ENCODE results near the gene CCNL2.
"Not testable (repeated sequence)": the region's sequence is repeated elsewhere in the genome, so short reads cannot be mapped to it uniquely, and the experiment has no call there.

Gene CCNL2

GRCh38 chr1:1432274-1432950 lies 33.3 kb upstream of the CCNL2 start:
- no peak for DNase-seq

- no peak for DNase-seq
These were observed 32.7 kb upstream of the CCNL2 start for GRCh38 chr1:1431845-1432273.

DNA sequence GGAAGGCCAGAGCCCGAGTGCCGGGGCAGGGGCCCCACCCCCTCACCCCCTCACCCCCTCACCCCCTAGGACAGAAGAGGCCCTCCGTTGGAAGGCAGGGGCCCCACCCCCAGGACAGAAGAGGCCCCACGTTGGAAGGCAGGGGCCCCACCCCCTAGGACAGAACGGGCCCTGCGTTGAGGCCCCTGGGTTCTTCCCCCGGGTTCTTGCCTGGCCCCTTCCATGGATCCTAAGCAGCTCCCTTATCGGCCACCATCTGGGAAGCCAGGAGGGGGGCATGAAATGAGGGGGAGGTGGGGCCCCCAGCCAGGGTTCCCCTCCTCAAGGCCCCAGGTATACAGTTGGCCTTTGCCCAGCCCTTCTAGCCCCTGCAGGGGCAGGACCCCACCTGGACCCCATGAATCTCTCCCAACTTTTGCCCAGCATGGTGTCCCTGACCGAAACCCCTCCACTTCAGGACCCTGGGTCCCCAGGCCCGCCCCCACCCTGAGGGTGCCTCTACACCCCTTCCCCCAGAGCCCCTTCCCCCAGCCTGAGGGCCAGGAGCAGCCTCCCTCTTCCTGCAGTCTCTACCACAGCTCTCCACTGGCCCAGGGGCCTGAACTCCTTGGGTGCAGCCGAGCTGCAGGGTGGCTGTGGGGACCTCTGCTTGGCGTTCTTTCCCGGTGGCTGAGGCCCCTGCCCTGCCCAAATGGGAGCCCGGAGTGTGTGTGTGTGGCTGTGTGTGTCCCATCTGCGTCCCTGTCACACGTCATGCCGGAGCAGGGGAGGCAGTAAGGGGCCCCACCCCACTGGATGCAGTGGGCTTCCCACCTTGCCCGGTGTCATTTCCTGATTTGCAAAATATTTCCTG lies 32.1 kb upstream of the CCNL2 start:
- DNase-seq = no peak

GRCh38 chr1:1430114-1430982 lies 31.2 kb upstream of the CCNL2 start:
- no peak for DNase-seq

DNA sequence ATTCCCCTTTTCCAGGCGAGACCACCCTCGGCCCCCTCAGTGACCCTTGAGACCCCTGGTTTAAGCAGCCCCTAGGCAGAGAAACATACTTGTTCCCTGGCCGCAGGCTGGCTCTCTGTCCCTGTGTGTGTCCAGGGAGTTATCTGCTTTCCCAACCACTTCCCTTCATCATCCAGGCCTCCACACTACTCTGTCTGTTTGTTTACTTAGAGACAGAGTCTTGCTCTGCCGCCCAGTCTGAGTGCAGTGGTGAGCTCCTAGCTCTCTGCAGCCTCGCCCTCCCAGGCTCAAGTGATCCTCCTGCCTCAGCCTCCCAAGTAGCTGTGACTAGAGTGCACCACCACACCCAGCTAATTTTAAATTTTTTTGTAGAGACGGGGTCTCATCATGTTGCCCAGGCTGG lies 30.5 kb upstream of the CCNL2 start:
- DNase-seq = no peak

DNA sequence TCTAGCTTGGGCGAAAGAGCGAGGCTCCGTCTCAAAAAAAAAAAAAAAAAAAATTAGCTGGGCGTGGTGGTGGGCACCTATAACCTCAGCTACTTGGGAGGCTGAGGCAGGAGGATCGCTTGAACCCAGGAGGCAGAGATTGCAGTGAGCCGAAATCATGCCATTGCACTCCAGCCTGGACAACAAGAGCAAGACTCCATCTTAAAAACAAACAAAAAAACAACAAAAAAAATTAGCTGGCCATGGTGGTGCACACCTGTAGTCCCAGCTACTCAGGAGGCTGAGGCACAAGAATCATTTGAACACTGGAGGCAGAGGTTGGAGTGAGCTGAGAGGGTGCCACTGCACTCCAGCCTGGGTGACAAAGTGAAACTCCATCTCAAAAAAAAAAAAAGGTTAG lies 29.8 kb upstream of the CCNL2 start:
- DNase-seq = not testable (repeated sequence)

- no peak for DNase-seq
These were observed 29.0 kb upstream of the CCNL2 start for GRCh38 chr1:1428174-1428573.

DNA sequence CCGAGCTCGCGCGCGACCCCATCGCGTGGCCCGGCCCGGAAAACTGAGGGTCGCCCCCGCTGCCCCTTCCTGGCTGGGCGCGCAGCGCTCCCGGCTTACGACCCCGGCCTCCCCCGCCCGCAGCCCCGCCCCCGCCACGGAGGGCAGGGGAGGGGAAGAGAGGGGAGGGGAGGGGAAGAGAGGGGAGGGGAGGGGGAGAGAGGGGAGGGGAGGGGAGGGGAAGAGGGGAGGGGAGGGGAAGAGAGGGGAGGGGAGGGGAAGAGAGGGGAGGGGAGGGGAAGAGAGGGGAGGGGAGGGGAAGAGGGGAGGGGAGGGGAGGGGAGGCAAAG lies 28.6 kb upstream of the CCNL2 start:
- DNase-seq = no peak

- no peak for DNase-seq
These were observed 28.1 kb upstream of the CCNL2 start for GRCh38 chr1:1427106-1427819.

DNA sequence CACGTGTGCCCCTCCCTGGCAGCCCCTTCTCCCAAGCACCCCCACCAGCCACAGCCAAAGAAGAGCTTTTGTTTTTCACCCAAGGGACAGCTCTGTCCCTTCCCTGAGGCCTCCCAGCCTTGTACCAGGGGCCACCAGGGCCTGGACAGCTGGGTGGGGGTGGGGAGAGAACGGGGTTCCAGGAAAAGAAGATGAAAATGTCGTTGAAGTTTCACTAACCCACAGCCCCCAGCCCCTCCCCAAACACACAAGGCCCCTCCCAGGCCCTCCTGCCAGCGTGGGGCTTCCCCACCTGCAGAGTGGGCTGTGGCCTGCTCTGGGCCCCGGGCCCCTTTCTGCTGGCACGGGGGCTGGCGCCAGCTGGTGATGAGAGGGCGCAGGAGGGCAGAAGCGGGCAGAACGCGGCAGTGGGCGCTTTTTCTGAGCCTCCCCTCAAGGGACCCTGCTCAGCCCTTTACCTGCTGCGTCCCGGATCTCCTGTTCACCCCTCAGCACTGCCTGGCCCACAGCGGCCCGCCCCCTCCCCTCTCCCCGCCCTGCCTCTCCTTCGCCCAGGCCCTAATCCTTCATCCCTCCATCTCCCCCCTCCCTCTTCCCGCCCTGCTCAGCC lies 27.5 kb upstream of the CCNL2 start:
- DNase-seq = no peak

DNA sequence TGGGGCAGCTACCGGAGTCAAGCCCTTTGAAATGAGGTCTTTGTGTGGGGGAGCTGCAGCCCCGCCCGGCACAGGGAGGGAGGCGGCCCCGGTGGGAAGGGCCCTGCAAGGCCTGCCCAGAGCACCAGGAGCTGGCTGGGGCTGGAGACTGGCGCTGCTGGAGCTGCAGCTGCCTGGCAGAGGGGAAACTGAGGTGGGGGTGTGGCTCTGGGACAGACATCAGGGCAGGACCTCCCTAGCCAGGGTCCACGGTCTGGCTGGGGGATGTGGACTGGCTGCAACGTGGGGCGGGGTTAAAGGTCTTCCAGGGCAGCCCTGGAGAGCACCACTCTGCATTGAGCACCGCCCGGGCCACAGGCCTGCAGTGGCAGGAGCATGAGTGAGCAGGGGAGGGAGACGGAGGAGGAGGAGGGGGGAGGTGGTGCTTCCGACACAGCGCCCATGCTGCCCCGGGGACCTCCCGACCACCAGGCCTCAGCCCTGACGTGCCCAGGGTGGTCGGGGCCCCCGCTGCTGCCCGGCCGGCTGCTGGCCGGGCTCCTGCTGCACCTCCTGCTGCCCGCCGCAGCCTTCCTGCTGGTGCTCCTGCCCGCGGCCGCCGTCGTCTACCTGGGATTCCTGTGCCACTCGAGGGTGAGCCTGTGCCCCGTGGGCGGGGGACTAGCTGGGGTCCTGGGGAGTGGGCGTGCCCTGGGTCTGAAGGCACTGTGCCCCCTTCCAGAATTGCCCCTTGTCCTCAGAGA lies 26.8 kb upstream of the CCNL2 start:
- no peak for DNase-seq

- DNase-seq = no peak
These were observed 26.3 kb upstream of the CCNL2 start for GRCh38 chr1:1425426-1425752.

DNA sequence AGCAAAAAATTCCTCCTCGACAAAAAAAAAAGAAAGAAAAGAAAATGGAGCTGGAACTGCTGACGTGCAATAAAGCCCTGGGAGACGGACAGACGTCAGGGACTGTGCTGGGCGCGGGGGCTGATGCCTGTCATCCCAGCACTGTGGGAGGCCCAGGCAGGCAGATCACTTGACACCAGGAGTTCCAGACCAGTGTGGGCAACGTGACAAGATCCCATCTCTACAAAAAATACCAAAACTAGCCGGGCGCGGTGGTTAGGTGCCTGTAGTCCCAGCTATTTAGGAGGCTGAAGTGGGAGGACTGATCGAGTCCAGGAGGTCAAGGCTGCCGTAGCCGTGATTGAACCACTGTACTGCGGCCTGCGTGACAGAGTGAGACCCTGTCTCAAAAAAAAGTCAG lies 25.6 kb upstream of the CCNL2 start:
- DNase-seq = no peak

DNA sequence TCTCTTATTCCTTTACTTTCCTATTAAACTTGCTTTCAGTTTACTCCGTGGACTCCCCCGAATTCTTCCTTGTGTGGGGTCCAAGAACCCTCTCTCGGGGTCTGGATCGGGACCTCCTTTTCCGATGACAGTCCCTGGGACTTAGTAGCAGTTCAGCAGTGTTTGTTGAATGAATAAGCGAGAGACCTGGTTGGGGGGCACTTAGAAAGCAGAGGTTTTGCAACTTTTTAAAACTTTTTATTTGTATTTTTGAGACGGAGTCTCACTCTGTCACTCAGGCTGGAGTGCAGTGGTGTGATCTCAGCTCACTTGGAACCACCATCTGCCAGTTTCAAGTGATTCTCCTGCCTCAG lies 24.1 kb upstream of the CCNL2 start:
- DNase-seq = no peak

GRCh38 chr1:1422465-1423244 lies 23.5 kb upstream of the CCNL2 start:
- DNase-seq = no peak

DNA sequence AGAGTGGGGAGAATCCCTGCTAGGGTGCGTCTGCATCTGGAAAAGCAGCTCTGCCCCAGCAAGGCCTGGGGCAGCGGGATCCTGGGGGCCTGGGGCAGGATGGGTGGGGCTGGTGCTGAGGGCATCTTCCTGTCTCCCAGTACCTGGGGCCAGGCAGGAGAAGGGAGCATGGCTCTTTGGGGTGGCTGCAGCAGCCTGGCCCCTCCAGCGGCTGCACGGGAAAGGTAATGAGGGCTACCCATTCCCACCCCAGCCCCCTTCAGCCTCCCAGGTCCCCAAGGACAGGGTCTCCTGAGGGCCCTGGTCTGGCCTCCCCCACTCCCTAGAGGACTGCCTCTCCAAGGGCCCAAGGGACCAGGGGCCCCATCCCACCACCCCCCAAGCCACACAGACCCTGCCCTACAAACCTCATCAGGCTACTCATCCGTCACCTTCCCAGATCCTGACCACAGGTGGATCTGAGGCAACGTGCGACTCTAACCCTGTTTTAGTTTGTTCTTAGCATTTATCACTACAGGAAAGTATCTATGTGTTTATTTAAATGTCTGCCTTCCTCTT lies 22.9 kb upstream of the CCNL2 start:
- DNase-seq = no peak

DNA sequence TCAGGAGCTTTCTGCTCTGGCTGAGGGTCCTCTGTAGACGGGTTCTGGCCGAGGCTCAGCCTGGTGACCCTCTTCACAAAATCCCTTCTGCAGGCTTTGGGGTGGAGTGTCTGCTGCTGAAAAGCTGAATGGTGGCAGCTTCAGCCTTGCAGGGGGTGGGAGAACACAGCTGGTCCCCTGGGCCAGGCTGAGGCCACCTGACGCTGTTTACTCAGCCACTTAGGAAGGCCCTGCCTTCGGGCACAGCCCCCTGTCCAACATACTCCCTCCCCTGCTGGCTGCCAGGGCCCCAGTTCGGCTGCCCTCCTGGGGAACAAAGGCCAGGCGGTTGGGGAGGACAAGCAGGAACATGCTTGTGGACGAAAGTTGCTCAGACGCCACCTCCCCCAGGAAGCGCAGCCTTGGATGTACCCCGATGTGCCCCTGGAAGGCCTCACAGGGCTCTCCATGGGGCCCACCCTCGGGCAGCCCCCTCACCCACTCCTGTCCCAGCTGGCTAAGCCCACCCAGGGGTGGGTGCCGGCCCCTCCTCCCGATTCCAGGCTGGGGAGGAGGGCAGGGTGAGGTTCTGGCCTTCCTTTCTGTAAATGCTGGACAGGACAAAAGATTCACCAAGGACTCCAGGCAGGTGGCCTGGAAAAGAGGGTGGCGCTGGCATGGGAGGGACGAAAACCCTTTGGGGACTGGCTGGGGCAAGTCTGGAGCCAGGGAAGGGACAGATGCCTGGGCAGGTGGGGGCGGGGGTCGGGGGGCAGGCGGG lies 22.2 kb upstream of the CCNL2 start, which contains the start of gene ANKRD65:
Gene ANKRD65 (minus strand): TSS at position 130 of the 760 bp plus-strand sequence. CDS start 271 bp downstream, outside the sequence.
- no peak for DNase-seq

DNA sequence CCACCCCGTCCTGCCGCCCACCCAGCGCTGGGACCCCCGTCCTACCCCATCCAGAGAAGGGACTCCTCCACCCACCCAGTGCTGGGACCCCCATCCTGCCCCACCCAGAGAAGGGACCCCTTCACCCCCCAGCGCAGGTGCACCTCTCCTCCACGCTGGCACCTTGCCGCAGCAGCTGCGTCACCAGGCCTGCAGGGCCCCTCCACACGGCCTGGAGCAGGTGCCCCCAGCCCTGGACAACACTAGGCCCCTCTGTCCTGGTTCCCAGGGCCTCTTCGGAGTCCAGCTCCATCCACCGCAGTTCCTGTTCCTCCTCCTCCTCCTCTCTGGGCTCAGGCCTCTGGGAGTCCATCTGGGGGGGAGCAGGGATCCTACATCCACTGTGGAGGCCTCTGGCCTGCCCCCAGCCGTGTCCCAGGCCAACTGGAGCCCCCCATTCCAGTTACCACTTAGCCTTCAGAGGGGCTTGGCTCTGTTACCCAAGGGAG lies 21.6 kb upstream of the CCNL2 start:
- DNase-seq = no peak

DNA sequence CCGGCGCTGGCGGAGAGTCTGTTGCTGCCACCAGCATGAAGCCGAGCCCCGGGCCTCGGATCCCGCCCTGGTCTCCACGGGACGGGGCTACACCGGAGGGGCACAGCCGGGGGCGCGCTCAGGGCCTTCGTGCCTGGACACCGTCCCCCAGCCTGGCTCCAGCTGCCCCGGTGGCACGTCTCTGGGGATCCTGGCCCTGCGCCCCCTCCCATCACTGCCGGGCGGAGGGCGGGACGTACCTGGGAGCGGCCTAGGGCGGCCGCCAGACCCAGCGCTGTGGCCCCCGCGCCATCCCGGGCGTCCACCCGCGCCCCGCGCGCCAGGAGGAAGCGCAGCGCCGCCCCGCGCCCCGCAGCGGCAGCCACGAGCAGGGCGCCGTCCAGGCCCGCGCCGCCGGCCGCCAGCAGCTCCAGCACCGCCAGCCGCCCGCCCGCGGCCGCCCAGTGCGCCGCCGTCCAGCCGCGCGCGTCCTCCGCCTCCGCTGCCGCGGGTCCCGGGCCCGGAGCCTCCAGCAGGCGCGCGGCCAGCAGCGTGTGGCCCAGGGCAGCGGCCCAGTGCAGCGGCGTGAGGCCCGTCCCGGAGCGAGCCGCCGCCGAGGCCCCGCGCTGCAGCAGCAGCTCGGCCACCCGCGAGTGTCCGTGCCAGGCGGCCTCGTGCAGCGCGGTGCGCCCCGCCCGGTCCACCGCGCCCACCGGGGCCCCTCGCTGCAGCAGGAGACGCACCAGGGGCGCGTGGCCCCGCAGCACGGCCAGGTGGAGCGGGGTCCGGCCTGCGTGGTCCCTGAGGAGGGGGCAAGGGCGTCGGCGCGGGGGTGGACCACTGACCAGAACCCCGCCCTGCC lies 20.9 kb upstream of the CCNL2 start:
- DNase-seq = no peak
